HUES6 (cell line): ENCODE data around the gene SFXN1.
"Not testable (repeated sequence)": the region's sequence is repeated elsewhere in the genome, so short reads cannot be mapped to it uniquely, and the experiment has no call there.

ENCODE experiments used
- H3K27ac ChIP-seq: 2 replicates; pipeline ENCODE4 v1.7.0; 2013; ENCODE audit warnings: low read depth, mild to moderate bottlenecking, low read length, inconsistent platforms
- H3K27me3 ChIP-seq: 2 replicates; pipeline ENCODE4 v1.6.1; 2013; ENCODE audit warnings: low read length; ENCODE audit not compliant: control insufficient read depth, insufficient read depth
- H3K36me3 ChIP-seq: 2 replicates; pipeline ENCODE4 v1.6.1; 2013; ENCODE audit warnings: low read length; ENCODE audit not compliant: control insufficient read depth, insufficient read depth
- H3K4me1 ChIP-seq: 2 replicates; pipeline ENCODE4 v1.6.1; 2013; ENCODE audit warnings: low read length; ENCODE audit not compliant: control insufficient read depth, insufficient read depth
- H3K4me3 ChIP-seq: 2 replicates; pipeline ENCODE4 v1.5.1; 2013; ENCODE audit warnings: low read depth, low read length
- H3K9ac ChIP-seq: one replicate; pipeline ENCODE4 v1.6.1; 2013; ENCODE audit warnings: mild to moderate bottlenecking, low read length
- H3K9me3 ChIP-seq: 2 replicates; pipeline ENCODE4 v1.6.1; 2013; ENCODE audit warnings: low read depth, low read length; ENCODE audit not compliant: control insufficient read depth, insufficient read depth

Gene SFXN1, protein sequence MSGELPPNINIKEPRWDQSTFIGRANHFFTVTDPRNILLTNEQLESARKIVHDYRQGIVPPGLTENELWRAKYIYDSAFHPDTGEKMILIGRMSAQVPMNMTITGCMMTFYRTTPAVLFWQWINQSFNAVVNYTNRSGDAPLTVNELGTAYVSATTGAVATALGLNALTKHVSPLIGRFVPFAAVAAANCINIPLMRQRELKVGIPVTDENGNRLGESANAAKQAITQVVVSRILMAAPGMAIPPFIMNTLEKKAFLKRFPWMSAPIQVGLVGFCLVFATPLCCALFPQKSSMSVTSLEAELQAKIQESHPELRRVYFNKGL

DNA sequence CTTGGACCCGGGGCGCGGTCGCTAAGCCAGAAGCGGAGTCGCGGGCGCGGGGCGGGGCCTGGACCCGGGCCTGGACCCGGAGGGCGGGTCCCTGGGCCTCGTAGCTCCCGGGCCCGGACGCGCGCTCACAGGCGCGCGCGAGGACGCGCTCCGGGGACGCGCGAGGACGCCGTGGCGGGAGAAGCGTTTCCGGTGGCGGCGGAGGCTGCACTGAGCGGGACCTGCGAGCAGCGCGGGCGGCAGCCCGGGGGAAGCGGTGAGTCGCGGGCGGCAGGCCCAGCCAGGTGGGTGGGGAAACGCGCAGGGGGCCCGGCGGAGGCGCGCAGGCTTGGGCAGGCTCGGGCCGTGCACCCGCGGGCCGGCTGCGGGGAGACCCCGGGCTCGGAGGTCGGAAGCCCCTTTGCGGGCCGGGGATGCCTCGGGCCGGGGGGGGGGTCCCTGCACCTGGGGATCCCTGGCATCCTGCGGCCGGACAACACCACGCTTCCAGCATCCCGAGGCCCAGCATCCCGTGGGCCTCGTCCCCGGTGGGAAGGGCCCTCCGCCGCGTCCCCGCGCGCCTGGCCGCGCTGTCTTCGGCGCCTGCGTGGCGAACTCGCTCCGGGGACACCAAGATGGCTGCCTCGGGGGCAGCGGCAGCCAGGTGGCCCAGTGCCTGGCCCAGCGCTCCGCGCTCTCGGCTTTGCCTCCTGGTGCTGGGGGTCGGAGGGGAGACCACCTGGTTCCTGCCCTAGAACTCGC lies at the start of gene SFXN1:
TSS of gene SFXN1 (plus strand) at position 177 of the 741 bp plus-strand sequence. CDS start 13,544 bp downstream, outside the sequence.
- H3K36me3 ChIP-seq = peaks cover 25% of the 10 kb centered on the region
- H3K4me1 ChIP-seq = peaks cover 9% of the 10 kb centered on the region
- H3K4me3 ChIP-seq = peak within 1 kb of the TSS; percentile 87
- peaks cover 20% of the 10 kb centered on the region for H3K27me3 ChIP-seq
- peak within 1 kb of the TSS; percentile 79; the same call in 1 of the 2 replicates for H3K27ac ChIP-seq
- peak within 1 kb of the TSS; percentile 89 for H3K9ac ChIP-seq
- H3K9me3 ChIP-seq = no peaks in the 10 kb centered on the region

DNA sequence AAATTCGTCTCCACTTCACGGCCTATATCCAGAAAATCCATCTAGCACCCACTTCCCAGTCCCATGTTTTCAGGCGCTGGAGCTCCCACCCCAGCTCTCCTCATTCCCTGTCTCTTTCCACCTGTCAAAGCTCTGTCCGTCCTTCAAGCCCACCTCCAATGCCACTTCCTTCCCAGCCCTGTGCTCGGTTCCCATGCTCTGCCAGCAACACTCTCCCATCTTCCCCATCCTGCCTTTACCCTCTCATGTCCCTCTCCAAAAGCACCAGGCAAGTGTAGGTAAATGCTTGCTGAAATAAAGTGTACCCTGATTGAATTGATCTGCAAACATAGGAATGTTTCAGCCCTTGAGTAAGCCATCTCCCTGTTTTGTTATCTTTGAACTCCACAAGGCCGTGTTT lies 43.6 kb upstream of the SFXN1 start:
- Histone ChIP-seq H3K9ac (no peak overlapping the region), H3K4me1 (peaks cover 44% of the 10 kb centered on the region), H3K9me3 (no peaks in the 10 kb centered on the region), H3K27me3 (no peaks in the 10 kb centered on the region), H3K27ac (no peak overlapping the region), H3K4me3 (peak overlapping the region; percentile 4), H3K36me3 (no peaks in the 10 kb centered on the region)

DNA sequence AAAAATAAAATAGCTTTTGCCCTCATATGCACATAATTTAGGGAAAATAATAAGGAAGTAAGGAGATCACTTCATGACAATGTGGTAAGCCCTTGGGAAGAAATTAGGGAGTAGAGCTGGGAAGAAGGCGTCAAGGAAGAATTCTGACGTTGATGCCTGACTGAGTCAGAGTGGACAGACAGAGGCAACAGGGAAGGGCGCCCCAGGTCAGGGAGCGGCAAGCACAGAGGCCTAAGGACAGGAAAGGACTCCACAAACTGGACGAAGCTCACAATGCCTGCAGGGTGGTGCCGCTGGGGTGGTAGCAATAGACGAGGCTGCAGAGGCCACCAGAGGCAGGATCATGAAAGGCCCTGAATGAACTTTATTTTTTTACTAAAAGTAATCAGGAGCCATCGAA lies 42.0 kb upstream of the SFXN1 start:
- H3K27me3 ChIP-seq = peaks cover 2% of the 10 kb centered on the region; the same call in 1 of the 2 replicates
- no peak overlapping the region for H3K9ac ChIP-seq
- no peak overlapping the region for H3K4me3 ChIP-seq
- peaks cover 49% of the 10 kb centered on the region for H3K4me1 ChIP-seq
- H3K36me3 ChIP-seq = no peaks in the 10 kb centered on the region
- H3K27ac ChIP-seq = no peak overlapping the region
- no peaks in the 10 kb centered on the region for H3K9me3 ChIP-seq

DNA sequence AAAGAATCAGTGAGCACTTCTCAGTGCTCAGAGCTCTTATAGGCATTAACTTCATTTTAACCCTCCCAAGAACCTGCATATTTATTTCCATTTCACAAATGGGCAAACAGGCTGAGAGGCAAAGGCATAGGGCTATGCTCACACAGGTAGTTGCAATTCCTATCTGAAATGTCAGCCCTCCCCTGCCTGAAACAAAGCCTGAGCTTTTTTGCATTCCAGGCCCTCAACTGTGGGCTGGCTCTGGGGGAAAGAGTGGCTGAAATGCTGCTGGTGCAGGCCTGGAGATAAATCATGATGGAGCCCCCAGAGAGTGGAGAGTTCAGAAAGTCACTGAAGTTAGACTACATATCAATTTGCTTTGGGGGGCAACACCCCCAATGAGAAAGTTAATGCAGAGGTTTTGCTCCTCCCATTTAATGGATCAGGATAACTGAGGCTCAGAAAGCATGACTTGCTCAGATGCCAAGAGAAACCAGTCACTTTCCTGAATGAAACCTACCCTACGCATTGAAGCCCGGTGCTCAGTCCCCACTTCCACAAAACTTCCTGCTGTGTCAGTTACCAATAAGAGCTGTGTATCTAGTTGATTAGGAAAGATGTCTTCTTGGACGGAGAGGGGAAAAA lies 40.0 kb upstream of the SFXN1 start:
- no peak overlapping the region for H3K9ac ChIP-seq
- H3K4me1 ChIP-seq = peaks cover 50% of the 10 kb centered on the region
- H3K9me3 ChIP-seq = no peaks in the 10 kb centered on the region
- peaks cover 21% of the 10 kb centered on the region for H3K27me3 ChIP-seq
- H3K27ac ChIP-seq = no peak overlapping the region
- no peak overlapping the region for H3K4me3 ChIP-seq
- no peaks in the 10 kb centered on the region for H3K36me3 ChIP-seq

DNA sequence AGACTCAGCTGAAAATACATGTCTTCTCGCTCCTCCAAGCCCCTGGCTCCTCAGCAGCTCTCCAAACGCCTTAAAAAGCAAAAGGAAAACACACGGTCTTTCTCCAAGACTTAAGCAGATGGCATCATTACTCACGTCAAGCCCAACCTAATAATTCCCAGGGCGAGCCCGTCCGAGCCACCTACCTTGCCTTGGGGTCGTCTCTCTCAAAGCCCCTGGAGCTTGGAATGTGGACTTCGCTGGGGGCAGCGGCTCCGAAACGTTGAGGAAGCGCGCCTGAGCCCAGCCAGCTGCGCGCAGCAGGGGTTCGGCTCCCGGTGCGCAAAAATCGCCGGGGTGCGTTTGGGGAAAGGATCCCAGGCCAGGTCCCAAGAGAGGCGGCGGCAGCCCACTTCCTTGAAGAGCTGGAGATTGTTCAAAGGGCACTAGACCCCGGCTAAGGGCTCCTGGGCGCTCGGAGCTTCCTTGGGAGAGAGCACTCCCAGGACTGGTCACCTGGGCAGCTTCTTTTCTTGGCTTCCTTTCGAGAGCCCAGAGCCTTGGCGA lies 34.8 kb upstream of the SFXN1 start:
- no peaks in the 10 kb centered on the region for H3K9me3 ChIP-seq
- H3K4me1 ChIP-seq = peaks cover 20% of the 10 kb centered on the region
- H3K27me3 ChIP-seq = peaks cover 51% of the 10 kb centered on the region
- no peak overlapping the region for H3K27ac ChIP-seq
- no peak overlapping the region for H3K9ac ChIP-seq
- no peaks in the 10 kb centered on the region for H3K36me3 ChIP-seq
- H3K4me3 ChIP-seq = peak overlapping the region; percentile 65

DNA sequence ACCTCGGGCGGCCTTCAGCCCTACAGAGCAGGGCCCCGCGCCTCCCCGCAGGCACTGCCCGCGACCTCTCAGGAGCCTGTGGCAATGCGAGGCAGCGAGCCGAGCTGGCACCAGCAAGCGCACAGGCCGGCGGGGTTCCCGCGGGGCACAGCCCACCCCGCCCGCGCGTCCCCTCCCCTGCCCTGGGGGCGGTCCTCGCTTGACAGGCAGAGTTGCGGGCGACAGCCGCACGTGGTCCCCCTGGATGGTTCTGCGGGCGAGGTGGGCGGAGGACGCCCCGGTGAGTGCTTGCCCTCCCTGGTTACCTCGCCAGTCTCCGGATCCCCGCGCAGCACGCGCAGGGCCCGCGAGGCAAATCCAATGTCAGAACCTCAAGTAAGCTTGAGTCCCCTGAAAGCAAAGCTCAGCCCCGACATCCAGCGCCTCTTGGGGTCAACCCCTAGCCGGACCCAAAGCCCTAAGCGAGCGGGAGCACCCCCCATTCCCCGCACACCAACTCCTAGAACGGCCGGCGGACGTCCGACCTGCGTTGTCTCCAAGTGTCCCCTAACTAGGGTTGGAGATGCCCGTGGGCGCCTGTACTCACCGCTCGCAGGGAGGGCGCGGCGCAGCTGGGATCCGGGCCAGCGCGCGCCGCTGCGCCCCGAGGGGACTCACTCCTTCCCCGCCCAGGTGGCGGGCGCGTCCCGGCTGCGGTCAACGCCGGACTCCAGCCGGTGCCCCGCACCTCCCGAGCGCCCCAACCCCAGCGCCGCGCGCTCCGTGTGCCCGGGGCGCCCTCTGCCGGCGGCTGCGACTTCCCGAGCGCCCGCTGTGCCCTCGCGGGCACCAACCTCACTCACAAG lies 34.1 kb upstream of the SFXN1 start, which contains the start of gene DRD1:
TSS of gene DRD1 (minus strand) at position 123 of the 845 bp plus-strand sequence. CDS start 1,083 bp downstream, outside the sequence.
- H3K9ac ChIP-seq = peak within 1 kb of the TSS; percentile 39
- H3K9me3 ChIP-seq = no peaks in the 10 kb centered on the region
- H3K27ac ChIP-seq = no peak within 1 kb of the TSS
- H3K4me1 ChIP-seq = peaks cover 20% of the 10 kb centered on the region
- H3K4me3 ChIP-seq = peak within 1 kb of the TSS; percentile 65
- peaks cover 51% of the 10 kb centered on the region for H3K27me3 ChIP-seq
- H3K36me3 ChIP-seq = no peaks in the 10 kb centered on the region

DNA sequence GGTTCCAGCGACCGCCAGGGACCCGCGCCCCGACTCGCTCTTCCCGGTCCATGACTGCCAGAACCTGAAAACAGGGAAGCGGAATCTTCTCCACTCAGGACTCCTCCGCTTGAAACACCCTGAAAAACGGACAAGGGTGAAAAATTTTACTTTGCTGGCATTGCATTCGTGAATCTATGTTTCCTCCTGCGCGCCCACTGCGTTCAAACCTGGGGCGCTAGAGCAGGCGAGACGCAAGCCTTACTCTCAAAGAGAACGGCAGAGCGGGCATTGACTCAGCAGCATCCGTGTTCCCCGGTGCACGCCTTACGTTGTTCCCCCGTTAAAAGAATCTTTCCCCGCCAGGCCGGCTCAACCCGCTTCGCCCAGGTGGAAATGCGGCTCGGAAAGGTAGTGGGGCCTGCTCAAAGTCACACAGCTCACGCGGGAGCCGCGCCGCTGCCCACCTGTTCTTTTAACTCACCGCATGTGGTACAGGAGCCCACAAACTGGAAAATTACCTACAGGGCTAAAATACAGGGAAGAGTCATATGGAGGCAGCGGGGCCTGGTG lies 33.4 kb upstream of the SFXN1 start:
- no peak overlapping the region for H3K27ac ChIP-seq

DNA sequence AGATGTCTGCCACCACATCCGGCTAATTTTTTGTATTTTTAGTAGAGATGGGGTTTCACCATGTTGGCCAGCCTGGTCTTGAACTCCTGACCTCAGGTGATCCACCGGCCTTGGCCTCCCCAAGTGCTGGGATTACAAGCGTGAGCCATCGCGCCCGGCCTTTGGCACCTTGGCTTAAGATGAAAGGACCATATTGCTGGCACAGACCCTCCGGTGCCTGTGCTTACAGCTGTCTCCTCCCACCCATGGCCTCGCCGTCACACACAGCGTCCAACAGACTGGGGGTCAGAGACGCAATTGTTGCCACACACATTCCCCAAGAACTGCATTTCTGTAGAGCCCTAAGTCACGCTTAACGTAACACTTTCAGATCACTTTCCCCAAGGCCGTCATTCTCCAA lies 32.0 kb upstream of the SFXN1 start:
- H3K4me3 ChIP-seq, H3K36me3 ChIP-seq, H3K27ac ChIP-seq, H3K9me3 ChIP-seq, H3K9ac ChIP-seq: not testable (repeated sequence)
- peaks cover 16% of the 10 kb centered on the region for H3K4me1 ChIP-seq
- H3K27me3 ChIP-seq = peaks cover 49% of the 10 kb centered on the region

More for the DNA sequence above, 33.4 kb upstream of the SFXN1 start:
- Histone ChIP-seq H3K36me3 (no peaks in the 10 kb centered on the region), H3K4me3 (peak overlapping the region; percentile 65), H3K9ac (no peak overlapping the region), H3K27me3 (peaks cover 51% of the 10 kb centered on the region), H3K9me3 (no peaks in the 10 kb centered on the region), H3K4me1 (peaks cover 20% of the 10 kb centered on the region)

DNA sequence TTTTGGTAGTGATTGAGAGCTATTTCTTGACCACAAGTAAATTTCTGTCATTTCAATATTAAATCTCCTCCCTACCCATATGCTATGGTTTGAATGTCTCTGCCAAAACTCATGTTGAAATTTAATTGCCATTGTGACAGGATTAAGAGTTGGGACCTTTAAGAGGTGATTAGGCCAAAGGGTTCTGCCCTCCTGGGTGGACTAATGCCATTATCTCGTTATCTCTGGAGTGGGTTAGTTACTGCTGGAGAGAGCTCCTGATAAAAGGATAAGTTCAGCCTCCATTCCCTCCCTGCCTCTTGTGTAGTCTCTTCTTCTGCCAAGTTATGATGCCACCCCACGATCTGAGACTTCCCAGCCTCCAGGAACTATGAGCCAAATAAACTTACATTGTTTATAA lies 30.8 kb upstream of the SFXN1 start:
- Histone ChIP-seq H3K4me3 (no peak overlapping the region), H3K36me3 (no peaks in the 10 kb centered on the region), H3K27ac (no peak overlapping the region), H3K27me3 (peaks cover 37% of the 10 kb centered on the region), H3K9me3 (no peaks in the 10 kb centered on the region), H3K9ac (no peak overlapping the region), H3K4me1 (peaks cover 16% of the 10 kb centered on the region)

DNA sequence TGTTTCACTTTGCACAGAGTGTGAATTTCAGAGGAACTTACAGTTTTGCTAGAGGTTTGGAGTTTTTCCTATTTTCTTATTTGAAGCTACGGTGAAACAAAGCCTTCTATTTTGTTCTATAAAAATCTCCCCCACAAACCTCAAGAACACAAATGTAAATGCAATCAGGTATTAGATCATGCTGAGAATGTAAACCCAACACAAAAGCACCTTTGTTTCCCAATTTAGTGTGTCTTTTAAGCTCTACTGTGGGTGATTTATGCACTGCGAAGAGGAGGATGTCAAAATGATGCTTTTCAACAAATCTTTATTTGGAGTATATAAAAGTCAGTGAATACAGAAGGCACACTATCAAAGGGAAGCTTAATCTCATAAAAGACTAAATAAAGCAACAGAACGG lies 30.1 kb upstream of the SFXN1 start:
- Histone ChIP-seq H3K27ac (no peak overlapping the region), H3K9me3 (no peaks in the 10 kb centered on the region), H3K36me3 (no peaks in the 10 kb centered on the region), H3K27me3 (peaks cover 30% of the 10 kb centered on the region), H3K9ac (no peak overlapping the region), H3K4me1 (peaks cover 14% of the 10 kb centered on the region), H3K4me3 (no peak overlapping the region)
